ENCODE results near the gene TMEM9.

- TF ChIP-seq, protein P1, sequence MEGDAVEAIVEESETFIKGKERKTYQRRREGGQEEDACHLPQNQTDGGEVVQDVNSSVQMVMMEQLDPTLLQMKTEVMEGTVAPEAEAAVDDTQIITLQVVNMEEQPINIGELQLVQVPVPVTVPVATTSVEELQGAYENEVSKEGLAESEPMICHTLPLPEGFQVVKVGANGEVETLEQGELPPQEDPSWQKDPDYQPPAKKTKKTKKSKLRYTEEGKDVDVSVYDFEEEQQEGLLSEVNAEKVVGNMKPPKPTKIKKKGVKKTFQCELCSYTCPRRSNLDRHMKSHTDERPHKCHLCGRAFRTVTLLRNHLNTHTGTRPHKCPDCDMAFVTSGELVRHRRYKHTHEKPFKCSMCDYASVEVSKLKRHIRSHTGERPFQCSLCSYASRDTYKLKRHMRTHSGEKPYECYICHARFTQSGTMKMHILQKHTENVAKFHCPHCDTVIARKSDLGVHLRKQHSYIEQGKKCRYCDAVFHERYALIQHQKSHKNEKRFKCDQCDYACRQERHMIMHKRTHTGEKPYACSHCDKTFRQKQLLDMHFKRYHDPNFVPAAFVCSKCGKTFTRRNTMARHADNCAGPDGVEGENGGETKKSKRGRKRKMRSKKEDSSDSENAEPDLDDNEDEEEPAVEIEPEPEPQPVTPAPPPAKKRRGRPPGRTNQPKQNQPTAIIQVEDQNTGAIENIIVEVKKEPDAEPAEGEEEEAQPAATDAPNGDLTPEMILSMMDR (conservative IDR thresholded peaks at IDR 0.05; ENCODE audit: low read depth, low read length): no peak
- TF ChIP-seq EZH2 (IDR thresholded peaks at IDR 0.05; ENCODE audit: borderline replicate concordance, low read depth, low read length, poor library complexity, severe bottlenecking): no peak
Measured at GRCh38 chr1:201167041-201167991, 13.0 kb upstream of the TMEM9 start.

Measured in A673 (cell line).